IPS-NIHi7 (cell line): ENCODE measurements around the gene PCDHB8.
"Not testable (repeated sequence)": the region's sequence is repeated elsewhere in the genome, so short reads cannot be mapped to it uniquely, and the experiment has no call there.

Experiments used
- DNase-seq: peaks from one replicate; pipeline ENCODE4 v3.0.0; 2012; ENCODE audit warnings: mixed read lengths; ENCODE audit errors: extremely low spot score

PCDHB8 gene

GRCh38 chr5:141177577-141178191 is at the start of gene PCDHB8:
TSS of gene PCDHB8 (plus strand) at chr5:141177790. CDS start at chr5:141178035, 245 bp downstream.
- not testable (repeated sequence) for DNase-seq

- DNase-seq = peak; percentile 67
Measured at GRCh38 chr5:141135030-141135717, 42.4 kb upstream of the PCDHB8 start, which contains the start of gene PCDHB5. TSS of gene PCDHB5 (plus strand) at chr5:141135206. CDS start at chr5:141135435, 229 bp downstream.

- no peak for DNase-seq
Measured at GRCh38 chr5:141135718-141136266, 41.8 kb upstream of the PCDHB8 start.

GRCh38 chr5:141137346-141137745 is 40.2 kb upstream of the PCDHB8 start:
- not testable (repeated sequence) for DNase-seq

- no peak for DNase-seq
Measured at GRCh38 chr5:141149812-141150211, 27.8 kb upstream of the PCDHB8 start, which contains the start of gene PCDHB6. TSS of gene PCDHB6 (plus strand) at chr5:141150057. CDS start at chr5:141150258, 201 bp downstream.

- DNase-seq = no peak
Measured at GRCh38 chr5:141150224-141150992, 27.2 kb upstream of the PCDHB8 start.

- no peak for DNase-seq
Measured at GRCh38 chr5:141150993-141151325, 26.6 kb upstream of the PCDHB8 start.

- not testable (repeated sequence) for DNase-seq
Measured at GRCh38 chr5:141151632-141152031, 26.0 kb upstream of the PCDHB8 start.

- DNase-seq = not testable (repeated sequence)
Measured at GRCh38 chr5:141152096-141152495, 25.5 kb upstream of the PCDHB8 start.

- DNase-seq = peak; percentile 58
Measured at GRCh38 chr5:141155540-141156374, 21.8 kb upstream of the PCDHB8 start.

- not testable (repeated sequence) for DNase-seq
Measured at GRCh38 chr5:141157356-141157755, 20.2 kb upstream of the PCDHB8 start.

- not testable (repeated sequence) for DNase-seq
Measured at GRCh38 chr5:141157901-141158300, 19.7 kb upstream of the PCDHB8 start.

- DNase-seq = peak; percentile 48
Measured at GRCh38 chr5:141172381-141173204, 5.0 kb upstream of the PCDHB8 start, which contains the start of gene PCDHB7. TSS of gene PCDHB7 (plus strand) at chr5:141172644. CDS start at chr5:141172836, 192 bp downstream.

GRCh38 chr5:141174291-141175104 is 3.1 kb upstream of the PCDHB8 start:
- DNase-seq = not testable (repeated sequence)

GRCh38 chr5:141175933-141176332 is 1.7 kb upstream of the PCDHB8 start:
- no peak for DNase-seq

GRCh38 chr5:141179371-141179770 is 1.8 kb downstream of the PCDHB8 start:
- not testable (repeated sequence) for DNase-seq

GRCh38 chr5:141179876-141180275 is 2.3 kb downstream of the PCDHB8 start:
- not testable (repeated sequence) for DNase-seq

- DNase-seq = no peak
Measured at GRCh38 chr5:141180313-141180712, 2.7 kb downstream of the PCDHB8 start.

GRCh38 chr5:141182248-141182647 is 4.7 kb downstream of the PCDHB8 start, which contains the start of gene PCDHB16:
TSS of gene PCDHB16 (plus strand) at chr5:141182387. CDS start at chr5:141182560, 173 bp downstream.
- DNase-seq = peak; percentile 62
